ENCODE data around the gene TMEM44.

- TF ChIP-seq, protein P1, sequence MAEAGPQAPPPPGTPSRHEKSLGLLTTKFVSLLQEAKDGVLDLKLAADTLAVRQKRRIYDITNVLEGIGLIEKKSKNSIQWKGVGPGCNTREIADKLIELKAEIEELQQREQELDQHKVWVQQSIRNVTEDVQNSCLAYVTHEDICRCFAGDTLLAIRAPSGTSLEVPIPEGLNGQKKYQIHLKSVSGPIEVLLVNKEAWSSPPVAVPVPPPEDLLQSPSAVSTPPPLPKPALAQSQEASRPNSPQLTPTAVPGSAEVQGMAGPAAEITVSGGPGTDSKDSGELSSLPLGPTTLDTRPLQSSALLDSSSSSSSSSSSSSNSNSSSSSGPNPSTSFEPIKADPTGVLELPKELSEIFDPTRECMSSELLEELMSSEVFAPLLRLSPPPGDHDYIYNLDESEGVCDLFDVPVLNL (CRISPR knock-in tag; IDR thresholded peaks at IDR 0.05; ENCODE audit: borderline replicate concordance, low read depth), result no peak
- TF ChIP-seq, protein P2, sequence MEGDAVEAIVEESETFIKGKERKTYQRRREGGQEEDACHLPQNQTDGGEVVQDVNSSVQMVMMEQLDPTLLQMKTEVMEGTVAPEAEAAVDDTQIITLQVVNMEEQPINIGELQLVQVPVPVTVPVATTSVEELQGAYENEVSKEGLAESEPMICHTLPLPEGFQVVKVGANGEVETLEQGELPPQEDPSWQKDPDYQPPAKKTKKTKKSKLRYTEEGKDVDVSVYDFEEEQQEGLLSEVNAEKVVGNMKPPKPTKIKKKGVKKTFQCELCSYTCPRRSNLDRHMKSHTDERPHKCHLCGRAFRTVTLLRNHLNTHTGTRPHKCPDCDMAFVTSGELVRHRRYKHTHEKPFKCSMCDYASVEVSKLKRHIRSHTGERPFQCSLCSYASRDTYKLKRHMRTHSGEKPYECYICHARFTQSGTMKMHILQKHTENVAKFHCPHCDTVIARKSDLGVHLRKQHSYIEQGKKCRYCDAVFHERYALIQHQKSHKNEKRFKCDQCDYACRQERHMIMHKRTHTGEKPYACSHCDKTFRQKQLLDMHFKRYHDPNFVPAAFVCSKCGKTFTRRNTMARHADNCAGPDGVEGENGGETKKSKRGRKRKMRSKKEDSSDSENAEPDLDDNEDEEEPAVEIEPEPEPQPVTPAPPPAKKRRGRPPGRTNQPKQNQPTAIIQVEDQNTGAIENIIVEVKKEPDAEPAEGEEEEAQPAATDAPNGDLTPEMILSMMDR (IDR thresholded peaks at IDR 0.05), result no peak
- TF ChIP-seq, protein P3, sequence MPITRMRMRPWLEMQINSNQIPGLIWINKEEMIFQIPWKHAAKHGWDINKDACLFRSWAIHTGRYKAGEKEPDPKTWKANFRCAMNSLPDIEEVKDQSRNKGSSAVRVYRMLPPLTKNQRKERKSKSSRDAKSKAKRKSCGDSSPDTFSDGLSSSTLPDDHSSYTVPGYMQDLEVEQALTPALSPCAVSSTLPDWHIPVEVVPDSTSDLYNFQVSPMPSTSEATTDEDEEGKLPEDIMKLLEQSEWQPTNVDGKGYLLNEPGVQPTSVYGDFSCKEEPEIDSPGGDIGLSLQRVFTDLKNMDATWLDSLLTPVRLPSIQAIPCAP (CRISPR knock-in tag; IDR thresholded peaks at IDR 0.05), result no peak
- TF ChIP-seq ZNF138 (CRISPR knock-in tag; conservative IDR thresholded peaks at IDR 0.05) (no peak), CREM (CRISPR knock-in tag; IDR thresholded peaks at IDR 0.05) (no peak), SP1 (CRISPR knock-in tag; conservative IDR thresholded peaks at IDR 0.05) (no peak)
Measured at GRCh38 chr3:194556086-194557056, 76.8 kb downstream of the TMEM44 start.

All from WTC11 (cell line).